ENCODE data around the gene ZNF622. TPM values are rescaled to one million over a fixed set of nuclear protein-coding genes. Genes with fewer than 3 reads are reported as not detected.

ZNF622 gene
- total RNA-seq: 47.1 and 60.9 TPM in 2 replicates

GRCh38 chr5:16465544-16466432 lies at the start of gene ZNF622:
Gene ZNF622, minus strand, starts transcription at chr5:16465800. Its CDS starts 135 bp downstream, at chr5:16465665.

Other genes starting within 250 kb of the ZNF622 start
- 0.83 and 1.2 TPM in 2 replicates for gene RETREG1, start 151.2 kb upstream of the ZNF622 start, total RNA-seq

Measured in smooth muscle cell of the umbilical artery (primary cell).